ENCODE measurements around the gene STX8.

DNA sequence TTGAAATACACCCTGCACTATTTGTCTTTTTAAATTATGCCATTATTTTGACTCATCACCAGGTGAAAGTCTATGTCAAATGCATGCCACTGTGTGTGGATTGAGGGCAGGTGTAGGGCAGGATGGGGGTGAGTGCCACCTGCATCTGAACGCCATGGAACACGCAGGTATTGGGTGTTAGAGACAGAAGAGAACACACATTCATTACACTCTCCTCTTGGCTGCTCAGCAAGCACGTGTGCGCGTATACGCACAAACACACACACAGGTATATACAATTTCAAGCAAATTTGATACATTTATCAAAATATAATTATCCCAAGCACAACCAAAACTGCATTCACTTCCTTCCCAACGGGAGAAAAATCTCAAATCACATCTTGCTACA is 285.4 kb downstream of the STX8 start:
- no peak for TF ChIP-seq FOXM1 (IDR thresholded peaks at IDR 0.05; ENCODE audit: borderline replicate concordance)
- no peak for TF ChIP-seq BHLHE40 (IDR thresholded peaks at IDR 0.05; ENCODE audit: borderline replicate concordance)
- no peak for TF ChIP-seq SUZ12 (IDR thresholded peaks at IDR 0.05)
- TF ChIP-seq ZNF384 (IDR thresholded peaks at IDR 0.05): no peak
- TF ChIP-seq FOXK2 (IDR thresholded peaks at IDR 0.05): no peak
- no peak for TF ChIP-seq LEF1 (IDR thresholded peaks at IDR 0.05; ENCODE audit: borderline replicate concordance)
- TF ChIP-seq HDGF (IDR thresholded peaks at IDR 0.05; ENCODE audit: borderline replicate concordance): no peak
- TF ChIP-seq SP1 (IDR thresholded peaks at IDR 0.05): no peak
- no peak for TF ChIP-seq L3MBTL2 (conservative IDR thresholded peaks at IDR 0.05)
- TF ChIP-seq ARNT (IDR thresholded peaks at IDR 0.05): no peak
- TF ChIP-seq NFRKB (IDR thresholded peaks at IDR 0.05): no peak
- TF ChIP-seq TARDBP (IDR thresholded peaks at IDR 0.05): no peak
- TF ChIP-seq, protein P1, sequence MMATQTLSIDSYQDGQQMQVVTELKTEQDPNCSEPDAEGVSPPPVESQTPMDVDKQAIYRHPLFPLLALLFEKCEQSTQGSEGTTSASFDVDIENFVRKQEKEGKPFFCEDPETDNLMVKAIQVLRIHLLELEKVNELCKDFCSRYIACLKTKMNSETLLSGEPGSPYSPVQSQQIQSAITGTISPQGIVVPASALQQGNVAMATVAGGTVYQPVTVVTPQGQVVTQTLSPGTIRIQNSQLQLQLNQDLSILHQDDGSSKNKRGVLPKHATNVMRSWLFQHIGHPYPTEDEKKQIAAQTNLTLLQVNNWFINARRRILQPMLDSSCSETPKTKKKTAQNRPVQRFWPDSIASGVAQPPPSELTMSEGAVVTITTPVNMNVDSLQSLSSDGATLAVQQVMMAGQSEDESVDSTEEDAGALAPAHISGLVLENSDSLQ (IDR thresholded peaks at IDR 0.05): no peak
